ENCODE data around the gene DLX5. TPM values are rescaled to one million over a fixed set of nuclear protein-coding genes. Genes with fewer than 3 reads are reported as not detected.

DLX5 gene
- total and polyA plus RNA-seq, 8 donors: 0.23 to 11.7 TPM; not detected in 6

DNA sequence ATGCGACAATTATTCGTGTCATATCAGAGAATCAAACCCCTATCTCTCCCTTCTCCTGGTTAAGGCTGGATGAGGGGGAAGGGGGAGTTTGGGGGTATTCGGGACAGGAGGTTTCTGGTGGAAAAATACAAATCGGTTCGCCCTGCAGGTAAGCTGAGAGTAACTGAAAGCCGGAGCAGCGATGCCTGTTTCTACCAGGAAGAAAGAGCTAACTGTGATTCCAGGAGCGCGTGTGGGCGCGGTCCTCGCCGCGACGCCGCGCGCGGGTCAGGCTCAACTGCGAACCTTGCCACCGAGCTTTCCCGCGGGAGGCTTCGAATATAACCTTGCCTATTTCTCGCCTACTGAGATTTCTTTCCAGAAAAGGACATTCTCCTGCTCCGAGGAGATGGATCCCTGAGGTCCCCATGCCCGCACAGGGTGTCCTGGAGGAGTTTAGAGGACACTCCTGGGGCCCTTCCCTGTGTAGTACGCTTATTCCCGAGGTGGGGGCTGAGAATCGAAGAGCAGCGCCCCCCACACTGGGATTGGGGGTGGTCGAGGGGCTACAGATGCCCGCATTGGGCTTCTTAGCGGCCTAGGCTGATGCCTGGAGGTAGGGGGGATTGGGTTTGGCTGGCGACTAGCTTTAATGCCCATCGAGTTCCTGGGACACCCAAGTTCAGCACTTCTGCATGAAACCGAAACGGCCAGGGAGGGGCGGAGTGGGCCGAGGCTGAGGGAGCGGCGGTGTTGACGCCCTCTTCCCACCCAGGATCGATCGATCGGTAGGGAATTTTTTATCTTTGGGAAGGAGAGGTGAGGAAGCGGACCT is 32.2 kb downstream of the DLX5 start:
- no peak overlapping the region for H3K4me3 ChIP-seq
- H3K27ac ChIP-seq: no peak overlapping the region
- no peak for DNase-seq
- peaks cover 0 to 25% (median 11%) of the 10 kb centered on the region in 4 donors for H3K4me1 ChIP-seq
- H3K36me3 ChIP-seq: no peaks in the 10 kb centered on the region
- peaks cover 30 to 98% (median 81%) of the 10 kb centered on the region in 3 donors for H3K27me3 ChIP-seq
- intact Hi-C loops (cut with DNase I; ENCODE audit: low total_unique reads): no loop called here
- peaks cover 0 to 3% (median 0%) of the 10 kb centered on the region in 4 donors for H3K9me3 ChIP-seq
- 13 to 24% (median 16%) methylated on average over 39 to 47 of the region's 47 CpGs for WGBS, 5 donors
- TF ChIP-seq EP300 (IDR thresholded peaks at IDR 0.05): no peak
- TF ChIP-seq POLR2AphosphoS5 (IDR thresholded peaks at IDR 0.05): no peak
- TF ChIP-seq, protein P1, sequence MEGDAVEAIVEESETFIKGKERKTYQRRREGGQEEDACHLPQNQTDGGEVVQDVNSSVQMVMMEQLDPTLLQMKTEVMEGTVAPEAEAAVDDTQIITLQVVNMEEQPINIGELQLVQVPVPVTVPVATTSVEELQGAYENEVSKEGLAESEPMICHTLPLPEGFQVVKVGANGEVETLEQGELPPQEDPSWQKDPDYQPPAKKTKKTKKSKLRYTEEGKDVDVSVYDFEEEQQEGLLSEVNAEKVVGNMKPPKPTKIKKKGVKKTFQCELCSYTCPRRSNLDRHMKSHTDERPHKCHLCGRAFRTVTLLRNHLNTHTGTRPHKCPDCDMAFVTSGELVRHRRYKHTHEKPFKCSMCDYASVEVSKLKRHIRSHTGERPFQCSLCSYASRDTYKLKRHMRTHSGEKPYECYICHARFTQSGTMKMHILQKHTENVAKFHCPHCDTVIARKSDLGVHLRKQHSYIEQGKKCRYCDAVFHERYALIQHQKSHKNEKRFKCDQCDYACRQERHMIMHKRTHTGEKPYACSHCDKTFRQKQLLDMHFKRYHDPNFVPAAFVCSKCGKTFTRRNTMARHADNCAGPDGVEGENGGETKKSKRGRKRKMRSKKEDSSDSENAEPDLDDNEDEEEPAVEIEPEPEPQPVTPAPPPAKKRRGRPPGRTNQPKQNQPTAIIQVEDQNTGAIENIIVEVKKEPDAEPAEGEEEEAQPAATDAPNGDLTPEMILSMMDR (IDR thresholded peaks at IDR 0.05): no peak
- no peak for TF ChIP-seq POLR2A (IDR thresholded peaks at IDR 0.05)

DNA sequence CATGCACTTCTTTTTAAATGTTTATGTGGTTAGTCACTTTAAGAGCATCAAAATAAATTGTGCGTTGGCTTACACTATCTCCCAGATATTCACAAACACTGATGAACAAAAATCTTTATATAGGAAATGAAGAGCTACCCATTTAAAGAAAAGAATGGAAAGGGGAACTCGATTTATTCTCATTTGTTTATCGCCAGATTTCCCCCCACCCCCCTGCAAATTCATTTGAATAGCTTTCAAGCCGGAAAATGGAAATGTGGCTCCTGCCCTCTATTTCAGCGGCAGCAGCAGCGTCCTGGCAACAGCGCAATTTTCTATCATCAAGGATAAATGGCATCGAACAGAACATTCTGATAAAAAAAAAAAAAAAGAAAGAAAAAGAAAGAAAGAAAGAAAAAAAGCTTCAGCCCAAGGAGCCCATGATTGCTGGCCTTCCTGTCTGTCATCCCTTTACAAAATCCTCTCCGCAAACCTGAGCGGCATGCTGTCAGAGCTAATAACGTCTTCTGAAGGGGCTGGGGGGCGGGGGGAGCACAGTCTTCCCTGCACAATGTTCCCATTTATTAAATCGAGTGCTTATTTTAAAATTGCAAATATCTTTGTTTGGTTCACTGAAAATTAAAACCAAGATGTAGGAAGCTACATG is 33.0 kb downstream of the DLX5 start:
- TF ChIP-seq, protein P1 (IDR thresholded peaks at IDR 0.05): no peak
- no peak for TF ChIP-seq POLR2A (IDR thresholded peaks at IDR 0.05)
- TF ChIP-seq EP300 (IDR thresholded peaks at IDR 0.05): no peak
- no peak for TF ChIP-seq POLR2AphosphoS5 (IDR thresholded peaks at IDR 0.05)
- peaks cover 0 to 3% (median 0%) of the 10 kb centered on the region in 4 donors for H3K9me3 ChIP-seq
- H3K4me1 ChIP-seq: peaks cover 0 to 18% (median 8%) of the 10 kb centered on the region in 4 donors
- intact Hi-C loops (cut with DNase I; ENCODE audit: low total_unique reads): no loop called here
- H3K4me3 ChIP-seq: no peak overlapping the region
- 8 to 11% (median 9%) methylated on average over 13 of the region's 13 CpGs for WGBS, 5 donors
- no peak overlapping the region for H3K27ac ChIP-seq
- peaks cover 30 to 98% (median 74%) of the 10 kb centered on the region in 3 donors for H3K27me3 ChIP-seq
- H3K36me3 ChIP-seq: no peaks in the 10 kb centered on the region
- no peak for DNase-seq

DNA sequence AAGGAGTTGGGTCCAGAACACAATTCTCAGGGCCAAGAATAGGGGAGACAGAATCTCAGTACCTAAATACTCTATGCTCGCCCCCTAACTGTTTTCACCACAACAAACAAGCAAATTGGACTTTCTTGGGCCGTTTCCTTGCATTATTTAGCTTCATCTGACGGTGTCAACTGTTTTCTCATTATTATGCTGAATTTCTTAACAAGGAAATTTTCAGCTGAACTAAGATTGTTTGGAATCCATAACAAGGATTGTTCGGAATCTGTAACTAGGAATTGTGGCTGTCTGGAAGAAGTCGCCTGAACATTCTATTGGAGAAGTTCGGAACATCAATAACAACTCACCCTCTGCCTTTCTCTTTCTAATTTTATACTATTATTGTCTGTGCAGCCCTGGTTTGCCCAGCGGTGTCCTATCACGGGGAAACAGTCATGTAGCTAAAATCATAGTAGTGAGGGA is 34.7 kb downstream of the DLX5 start:
- H3K27ac ChIP-seq: no peak overlapping the region
- peaks cover 0 to 16% (median 7%) of the 10 kb centered on the region in 4 donors for H3K4me1 ChIP-seq
- no peak overlapping the region for H3K4me3 ChIP-seq
- intact Hi-C loops (cut with DNase I; ENCODE audit: low total_unique reads): no loop called here
- H3K27me3 ChIP-seq: peaks cover 30 to 95% (median 56%) of the 10 kb centered on the region in 3 donors
- H3K36me3 ChIP-seq: no peaks in the 10 kb centered on the region
- peaks cover 0 to 3% (median 0%) of the 10 kb centered on the region in 4 donors for H3K9me3 ChIP-seq
- WGBS, 5 donors: 12 to 21% (median 15%) methylated on average over 8 of the region's 8 CpGs
- no peak for DNase-seq
- TF ChIP-seq, protein P1 (IDR thresholded peaks at IDR 0.05): no peak
- TF ChIP-seq POLR2A (IDR thresholded peaks at IDR 0.05) (no peak), POLR2AphosphoS5 (IDR thresholded peaks at IDR 0.05) (no peak), EP300 (IDR thresholded peaks at IDR 0.05) (no peak)

DNA sequence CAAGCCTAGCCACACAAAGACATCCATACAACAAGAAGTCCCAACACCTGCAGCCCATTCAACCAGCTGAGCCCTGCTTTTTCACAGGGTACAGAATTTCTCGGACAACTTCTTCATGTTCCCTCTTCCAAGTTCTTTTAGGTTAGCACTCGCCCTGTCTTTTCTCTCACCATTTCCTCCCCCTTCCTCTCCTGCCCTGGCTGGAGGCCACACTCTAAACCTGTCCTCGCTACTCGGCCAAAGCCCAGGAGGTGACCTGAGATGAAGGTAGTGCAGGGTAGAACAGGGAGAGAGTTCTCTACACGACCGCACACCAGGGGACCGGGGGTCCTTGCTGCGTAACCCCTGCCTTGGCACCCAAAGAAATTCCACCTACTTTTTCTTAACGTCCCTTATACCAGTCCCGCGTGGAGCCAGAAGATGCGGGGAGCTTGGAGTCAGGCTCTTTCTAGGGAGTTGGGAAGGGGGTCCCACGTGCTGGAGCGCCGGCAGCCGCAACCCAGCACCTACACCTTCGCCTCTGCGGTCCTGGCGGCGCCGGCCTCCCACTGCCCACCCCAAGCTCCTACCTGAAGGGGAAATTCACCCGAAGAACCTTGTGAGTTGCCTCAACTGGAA is 35.3 kb downstream of the DLX5 start:
- intact Hi-C loops (cut with DNase I; ENCODE audit: low total_unique reads): no loop called here
- DNase-seq: no peak
- WGBS, 5 donors: 5 to 11% (median 9%) methylated on average over 20 to 22 of the region's 22 CpGs
- Histone ChIP-seq H3K4me3 (no peak overlapping the region), H3K36me3 (no peaks in the 10 kb centered on the region), H3K4me1 (peaks cover 0 to 16% (median 7%) of the 10 kb centered on the region in 4 donors), H3K27ac (no peak overlapping the region), H3K27me3 (peaks cover 30 to 90% (median 56%) of the 10 kb centered on the region in 3 donors), H3K9me3 (peaks cover 0 to 3% (median 0%) of the 10 kb centered on the region in 4 donors)
- TF ChIP-seq POLR2AphosphoS5 (IDR thresholded peaks at IDR 0.05) (no peak), EP300 (IDR thresholded peaks at IDR 0.05) (no peak), POLR2A (IDR thresholded peaks at IDR 0.05) (no peak)
- TF ChIP-seq, protein P1 (IDR thresholded peaks at IDR 0.05): no peak
